Measurements from ENCODE around the gene OR2T8. TPM values are rescaled to one million over a fixed set of nuclear protein-coding genes. Genes with fewer than 3 reads are reported as not detected.

OR2T8 gene
- total and polyA plus RNA-seq, 8 donors, result not detected

GRCh38 chr1:247961791-247962190 is 41.7 kb downstream of the OR2T8 start:
- H3K36me3 ChIP-seq, result no peaks in the 10 kb centered on the region
- intact Hi-C loops (cut with DNase I; ENCODE audit: low total_unique reads), result no loop called here
- no peaks in the 10 kb centered on the region for H3K27me3 ChIP-seq
- no peak for TF ChIP-seq CTCF (IDR thresholded peaks at IDR 0.05)
- no peak for TF ChIP-seq POLR2AphosphoS5 (IDR thresholded peaks at IDR 0.05)
- no peak for TF ChIP-seq POLR2A (IDR thresholded peaks at IDR 0.05)
- TF ChIP-seq EP300 (IDR thresholded peaks at IDR 0.05), result no peak
- 20 to 40% (median 29%) methylated on average over 3 of the region's 3 CpGs for WGBS, 5 donors
- no peak overlapping the region for H3K27ac ChIP-seq
- no peak for DNase-seq
- H3K4me3 ChIP-seq, result no peak overlapping the region
- no peaks in the 10 kb centered on the region for H3K4me1 ChIP-seq
- peaks cover 0 to 4% (median 0%) of the 10 kb centered on the region in 4 donors for H3K9me3 ChIP-seq

GRCh38 chr1:247962911-247963588 is 43.0 kb downstream of the OR2T8 start:
- H3K27me3 ChIP-seq, result no peaks in the 10 kb centered on the region
- no peaks in the 10 kb centered on the region for H3K4me1 ChIP-seq
- H3K27ac ChIP-seq, result no peak overlapping the region
- no peak for DNase-seq
- H3K36me3 ChIP-seq, result no peaks in the 10 kb centered on the region
- WGBS, 5 donors, result 56 to 75% (median 69%) methylated on average over 4 of the region's 4 CpGs
- TF ChIP-seq POLR2AphosphoS5 (IDR thresholded peaks at IDR 0.05) (no peak), CTCF (IDR thresholded peaks at IDR 0.05) (no peak), POLR2A (IDR thresholded peaks at IDR 0.05) (no peak), EP300 (IDR thresholded peaks at IDR 0.05) (no peak)
- no peak overlapping the region for H3K4me3 ChIP-seq
- intact Hi-C loops (cut with DNase I; ENCODE audit: low total_unique reads), result no loop called here
- peaks cover 0 to 4% (median 0%) of the 10 kb centered on the region in 4 donors for H3K9me3 ChIP-seq

- WGBS, 5 donors, result 79 to 89% (median 89%) methylated on average over 2 of the region's 2 CpGs
These were observed 44.9 kb downstream of the OR2T8 start, which contains the start of gene OR2AK2 for GRCh38 chr1:247964933-247965332. Gene OR2AK2, plus strand, starts transcription at chr1:247965233. Its CDS starts 144 bp downstream, at chr1:247965377.

More at GRCh38 chr1:247964933-247965332, 44.9 kb downstream of the OR2T8 start, which contains the start of gene OR2AK2:
- peaks cover 0 to 9% (median 0%) of the 10 kb centered on the region in 4 donors for H3K9me3 ChIP-seq
- no peak within 1 kb of the TSS for H3K4me3 ChIP-seq
- no peak within 1 kb of the TSS for H3K27ac ChIP-seq
- H3K36me3 ChIP-seq, result no peaks in the 10 kb centered on the region
- no peaks in the 10 kb centered on the region for H3K4me1 ChIP-seq
- TF ChIP-seq POLR2A (IDR thresholded peaks at IDR 0.05) (no peak), POLR2AphosphoS5 (IDR thresholded peaks at IDR 0.05) (no peak), CTCF (IDR thresholded peaks at IDR 0.05) (no peak), EP300 (IDR thresholded peaks at IDR 0.05) (no peak)
- no peaks in the 10 kb centered on the region for H3K27me3 ChIP-seq
- intact Hi-C loops (cut with DNase I; ENCODE audit: low total_unique reads), result no loop called here
- DNase-seq, result no peak
